MCF 10A (cell line): ENCODE measurements around the gene SDF2. TPM values are rescaled to one million over a fixed set of nuclear protein-coding genes. Genes with fewer than 3 reads are reported as not detected.

ENCODE experiments used
- BruUV-seq: library from RNA; stranded (reverse); fragments of 400-500 nt; replicated peaks from 2 replicates; lab custom pipeline; 2021; lab: Mats Ljungman, UMichigan
- CTCF ChIA-PET: fragments of 300-600 bp; sonication (Branson Sonifier 250); formaldehyde crosslinking; extraction: SDS; loops from one replicate; lab custom pipeline; 2021; ENCODE audit warnings: antibody characterized with exemption, inconsistent platforms; lab: Yijun Ruan, JAX
- POLR2A ChIA-PET: fragments of 300-600, 350-650 bp; sonication (Branson Sonifier 250); formaldehyde crosslinking; extraction: SDS; loops from one replicate; lab custom pipeline; 2020; ENCODE audit warnings: antibody characterized with exemption, inconsistent platforms; lab: Yijun Ruan, JAX
- DNase-seq: peaks from one replicate; pipeline ENCODE4 v3.0.0-alpha.2; 2018; ENCODE audit not compliant: unreplicated experiment
- H3K27ac Mint-ChIP-seq: one replicate; pipeline ENCODE4 v1.8.0; 2022; ENCODE audit warnings: mild to moderate bottlenecking, low read depth, mixed read lengths; ENCODE audit not compliant: unreplicated experiment
- H3K27me3 Mint-ChIP-seq: one replicate; pipeline ENCODE4 v1.8.0; 2022; ENCODE audit warnings: mixed read lengths; ENCODE audit not compliant: insufficient read depth, unreplicated experiment
- H3K36me3 Mint-ChIP-seq: one replicate; pipeline ENCODE4 v1.8.0; 2022; ENCODE audit warnings: mild to moderate bottlenecking, moderate library complexity, mixed read lengths; ENCODE audit not compliant: insufficient read depth, unreplicated experiment
- H3K4me1 Mint-ChIP-seq: one replicate; pipeline ENCODE4 v1.8.0; 2022; ENCODE audit warnings: mixed read lengths; ENCODE audit not compliant: insufficient read depth, unreplicated experiment
- H3K4me3 Mint-ChIP-seq: one replicate; pipeline ENCODE4 v1.8.0; 2022; ENCODE audit warnings: mild to moderate bottlenecking, moderate library complexity, mixed read lengths; ENCODE audit not compliant: unreplicated experiment
- H3K9me3 Mint-ChIP-seq: one replicate; pipeline ENCODE4 v1.8.0; 2022; ENCODE audit warnings: mixed read lengths; ENCODE audit not compliant: unreplicated experiment
- CTCF ChIP-seq: fragments of 200-600 bp; IDR thresholded peaks from one replicate; pipeline ENCODE4 v1.8.0; 2022; ENCODE audit warnings: antibody characterized with exemption, mild to moderate bottlenecking; ENCODE audit not compliant: unreplicated experiment
- intact Hi-C: fragments of 100-400 bp; cut with micrococcal nuclease; formaldehyde crosslinking; loops from 2 replicates; pipeline ENCODE4 v1.14.1; 2022
- total RNA-seq: library from RNA; stranded (reverse); gene quantifications from 2 replicates; pipeline ENCODE4 v1.2.3, GENCODE V29; 2022

The SDF2 gene
- total RNA-seq, 1 experiment from 2014 or later: 31.4 TPM

- intact Hi-C loops: no loop called here
- Mint-ChIP-seq H3K4me1 (no peaks in the 10 kb centered on the region), H3K27me3 (no peaks in the 10 kb centered on the region), H3K27ac (no peak overlapping the region), H3K9me3 (no peaks in the 10 kb centered on the region), H3K4me3 (no peak overlapping the region), H3K36me3 (peaks cover 39% of the 10 kb centered on the region)
- POLR2A ChIA-PET: interaction anchor here (0.6 to 1.2 kb wide), 3 partner anchors 9 to 754 kb away, joined by 3 read pairs; partner anchors contain the start of gene RPL23A
- no peak for DNase-seq
- CTCF ChIA-PET: interaction anchor here (1.2 kb wide), 1 partner anchor 12 kb away, joined by 3 read pairs; no protein-coding TSS in a partner anchor
- TF ChIP-seq CTCF: no peak
- no TSS peak for BruUV-seq
These were observed 42.6 kb upstream of the SDF2 start for GRCh38 chr17:28704219-28704858.

- CTCF ChIA-PET: no interaction called here
- BruUV-seq: no TSS peak
- Mint-ChIP-seq H3K9me3 (no peaks in the 10 kb centered on the region), H3K27ac (no peak overlapping the region), H3K36me3 (peaks cover 45% of the 10 kb centered on the region), H3K4me1 (no peaks in the 10 kb centered on the region), H3K4me3 (no peak overlapping the region), H3K27me3 (no peaks in the 10 kb centered on the region)
- no peak for DNase-seq
- intact Hi-C loops: no loop called here
- TF ChIP-seq CTCF: no peak
- POLR2A ChIA-PET: interaction anchor here (0.6 to 1.6 kb wide), 4 partner anchors 9 to 755 kb away, joined by 3 to 6 read pairs (median 3); partner anchors contain the start of genes BLTP2 and RPL23A
These were observed 42.0 kb upstream of the SDF2 start for GRCh38 chr17:28703552-28704218.

- ChIA-PET CTCF (no interaction called here), POLR2A (interaction anchor here (0.9 to 1.7 kb wide), 4 partner anchors 9 to 57 kb away, joined by 3 to 7 read pairs (median 6); partner anchors contain the start of genes BLTP2 and RPL23A)
- Mint-ChIP-seq H3K36me3 (peaks cover 50% of the 10 kb centered on the region), H3K4me3 (no peak overlapping the region), H3K27ac (no peak overlapping the region), H3K27me3 (no peaks in the 10 kb centered on the region), H3K4me1 (no peaks in the 10 kb centered on the region), H3K9me3 (no peaks in the 10 kb centered on the region)
- TF ChIP-seq CTCF: no peak
- no TSS peak for BruUV-seq
- DNase-seq: no peak
- intact Hi-C loops: no loop called here
These were observed 41.0 kb upstream of the SDF2 start for GRCh38 chr17:28702752-28703150.

- POLR2A ChIA-PET: interaction anchor here (0.9 to 1.7 kb wide), 4 partner anchors 8 to 57 kb away, joined by 3 to 7 read pairs (median 6); partner anchors contain the start of genes BLTP2 and RPL23A
- BruUV-seq: no TSS peak
- Mint-ChIP-seq H3K36me3 (peaks cover 56% of the 10 kb centered on the region), H3K27ac (no peak overlapping the region), H3K4me1 (no peaks in the 10 kb centered on the region), H3K27me3 (no peaks in the 10 kb centered on the region), H3K4me3 (no peak overlapping the region), H3K9me3 (no peaks in the 10 kb centered on the region)
- no peak for TF ChIP-seq CTCF
- intact Hi-C loops: no loop called here
- DNase-seq: no peak
- CTCF ChIA-PET: no interaction called here
These were observed 40.5 kb upstream of the SDF2 start for GRCh38 chr17:28702026-28702751.
